Activated CD4-positive, alpha-beta memory T cell treated with anti-CD3 and anti-CD28 coated beads, Interleukin-2, amount 10 ng/mL, durations not matched to agents 7 days and 5 days (primary cell): ENCODE data around the gene PIAS1. TPM values are rescaled to one million over a fixed set of nuclear protein-coding genes. Genes with fewer than 3 reads are reported as not detected.
"Not testable (repeated sequence)": the region's sequence is repeated elsewhere in the genome, so short reads cannot be mapped to it uniquely, and the experiment has no call there.

Experiments
- CTCF ChIA-PET: fragments of 350-600 bp; sonication (Branson Sonifier 250); formaldehyde crosslinking; loops from one replicate; lab custom pipeline; 2021; ENCODE audit warnings: antibody characterized with exemption, inconsistent platforms; lab: Charles Lee
- POLR2A ChIA-PET: fragments of 350-600 bp; sonication (Branson Sonifier 250); formaldehyde crosslinking; loops from one replicate; lab custom pipeline; 2021; ENCODE audit warnings: antibody characterized with exemption; lab: Charles Lee
- DNase-seq: peaks from one replicate; pipeline ENCODE4 v3.0.0-alpha.2; 2020
- H3K27ac Mint-ChIP-seq: one replicate; pipeline ENCODE4 v1.8.0; 2021; ENCODE audit warnings: mild to moderate bottlenecking, mixed read lengths
- H3K27me3 Mint-ChIP-seq: one replicate; pipeline ENCODE4 v1.8.0; 2021; ENCODE audit warnings: mixed read lengths
- H3K36me3 Mint-ChIP-seq: one replicate; pipeline ENCODE4 v1.8.0; 2021; ENCODE audit warnings: low read depth, mixed read lengths
- H3K4me1 Mint-ChIP-seq: one replicate; pipeline ENCODE4 v1.8.0; 2021; ENCODE audit warnings: mixed read lengths
- H3K4me3 Mint-ChIP-seq: one replicate; pipeline ENCODE4 v1.8.0; 2021; ENCODE audit warnings: mild to moderate bottlenecking, mixed read lengths
- H3K9me3 Mint-ChIP-seq: one replicate; pipeline ENCODE4 v1.8.0; 2021; ENCODE audit warnings: mixed read lengths
- total RNA-seq, 2 experiments: library from RNA; stranded (reverse); gene quantifications; one replicate each; pipeline ENCODE4 v1.2.3, GENCODE V29; 2021

PIAS1 gene
- 10 to 100 TPM; 39.1 to 43.4 TPM for total RNA-seq

- peaks cover 8% of the 10 kb centered on the region for H3K27me3 Mint-ChIP-seq
- ChIA-PET CTCF (interaction anchor here (0.8 to 0.9 kb wide), 3 partner anchors 11 to 532 kb away, joined by 3 to 4 read pairs (median 3); no protein-coding TSS in a partner anchor), POLR2A (interaction anchor here (0.7 to 3.6 kb wide), 35 partner anchors 8 to 763 kb away, joined by 3 to 30 read pairs (median 4); partner anchors contain the start of genes CLN6, FEM1B and MAP2K5)
- DNase-seq = peak; percentile 95
- H3K9me3 Mint-ChIP-seq = no peaks in the 10 kb centered on the region
- peaks cover 51% of the 10 kb centered on the region for H3K4me1 Mint-ChIP-seq
- H3K27ac Mint-ChIP-seq = peak within 1 kb of the TSS; percentile 85
- H3K36me3 Mint-ChIP-seq = peaks cover 24% of the 10 kb centered on the region
- H3K4me3 Mint-ChIP-seq = peak within 1 kb of the TSS; percentile 93
These were observed at the start of gene PIAS1 for GRCh38 chr15:68053701-68054627. Gene PIAS1 (plus strand): TSS chr15:68054315. CDS start chr15:68054327, 12 bp downstream.

DNA sequence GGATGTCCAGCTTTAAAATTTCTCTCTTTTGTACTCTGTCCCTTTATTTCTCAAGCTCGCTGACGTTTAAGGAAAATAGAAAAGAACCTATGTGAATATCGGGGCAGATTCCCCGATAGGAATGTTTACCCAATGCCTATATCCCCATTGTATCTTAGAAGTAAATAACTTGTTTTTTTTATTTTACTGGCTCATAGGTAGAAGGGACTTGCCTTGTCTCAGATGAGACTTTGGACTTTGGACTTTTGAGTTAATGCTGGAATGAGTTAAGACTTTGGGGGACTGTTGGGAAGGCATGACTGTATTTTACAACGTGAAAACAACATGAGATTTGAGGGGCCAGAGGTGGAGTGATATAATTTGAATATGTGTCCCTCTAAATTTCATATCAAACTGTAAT, 46.5 kb upstream of the PIAS1 start:
- peaks cover 15% of the 10 kb centered on the region for H3K27me3 Mint-ChIP-seq
- CTCF ChIA-PET, POLR2A ChIA-PET, DNase-seq, H3K36me3 Mint-ChIP-seq, H3K4me3 Mint-ChIP-seq, H3K27ac Mint-ChIP-seq, H3K4me1 Mint-ChIP-seq, H3K9me3 Mint-ChIP-seq: not testable (repeated sequence)

DNA sequence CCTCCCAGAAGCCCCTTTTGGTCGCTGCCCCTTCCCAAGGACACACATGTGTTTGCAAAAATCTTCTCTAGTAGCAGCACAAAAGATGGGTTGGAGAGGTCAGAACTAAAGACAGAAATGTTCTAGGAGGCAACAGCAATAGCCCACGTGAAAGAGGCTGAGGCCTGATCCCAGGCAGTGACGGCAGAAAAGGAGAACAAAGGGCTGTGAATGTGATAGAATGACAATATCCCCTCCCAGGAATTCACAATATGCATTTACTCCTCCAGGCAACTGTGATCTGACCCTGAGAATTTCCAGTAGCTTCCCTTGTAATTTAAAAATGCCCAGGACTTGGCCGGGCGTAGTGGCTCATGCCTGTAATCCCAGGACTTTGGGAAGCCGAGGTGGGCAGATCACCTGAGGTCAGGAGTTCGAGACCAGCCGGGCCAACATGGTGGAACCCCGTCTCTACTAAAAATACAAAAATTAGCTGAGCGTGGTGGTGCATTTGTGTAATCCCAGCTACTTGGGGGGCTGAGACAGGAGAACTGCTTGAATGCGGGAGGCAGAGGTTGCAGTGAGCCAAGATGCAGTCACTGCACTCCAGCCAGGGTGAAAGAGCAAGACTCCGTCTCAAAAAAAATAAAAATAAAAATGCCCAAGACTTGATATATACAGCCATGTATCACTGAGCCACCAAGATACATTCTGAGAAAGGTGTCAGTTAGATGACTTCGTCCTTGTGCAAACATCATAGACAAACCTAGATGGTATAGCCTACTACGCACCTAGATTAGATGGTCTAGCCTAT, 43.6 kb upstream of the PIAS1 start:
- peaks cover 18% of the 10 kb centered on the region for H3K27me3 Mint-ChIP-seq
- no peak overlapping the region for H3K27ac Mint-ChIP-seq
- H3K36me3 Mint-ChIP-seq = no peaks in the 10 kb centered on the region
- no peaks in the 10 kb centered on the region for H3K4me1 Mint-ChIP-seq
- H3K9me3 Mint-ChIP-seq = peaks cover 6% of the 10 kb centered on the region
- no peak overlapping the region for H3K4me3 Mint-ChIP-seq
- ChIA-PET CTCF (no interaction called here), POLR2A (no interaction called here)
- DNase-seq = no peak

- Mint-ChIP-seq H3K36me3 (no peaks in the 10 kb centered on the region), H3K4me1 (no peaks in the 10 kb centered on the region), H3K9me3 (no peaks in the 10 kb centered on the region), H3K27ac (no peak overlapping the region), H3K4me3 (no peak overlapping the region), H3K27me3 (peaks cover 17% of the 10 kb centered on the region)
- DNase-seq = no peak
- ChIA-PET POLR2A (no interaction called here), CTCF (no interaction called here)
These were observed 41.2 kb upstream of the PIAS1 start for GRCh38 chr15:68012911-68013310.

DNA sequence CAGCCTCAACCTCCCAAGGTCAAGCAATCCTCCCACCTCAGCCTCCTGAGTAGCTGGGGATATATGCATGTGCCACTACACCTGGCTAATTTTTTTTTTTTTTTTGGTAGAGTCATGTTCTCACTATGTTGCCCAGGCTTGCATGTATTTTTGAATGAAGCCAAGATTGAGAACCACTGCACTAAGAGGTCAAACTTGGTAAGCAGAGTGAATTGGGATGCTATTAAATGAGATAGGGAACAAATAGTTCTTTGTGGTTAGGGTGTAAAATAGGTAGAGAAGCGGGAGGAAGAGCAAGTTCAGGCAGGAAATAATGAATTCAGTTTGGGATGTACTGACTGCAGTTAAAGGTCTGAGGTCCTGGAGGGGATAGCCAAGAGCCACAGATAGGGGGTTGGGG, 39.9 kb upstream of the PIAS1 start:
- Mint-ChIP-seq H3K9me3 (no peaks in the 10 kb centered on the region), H3K27me3 (peaks cover 11% of the 10 kb centered on the region), H3K4me3 (no peak overlapping the region), H3K4me1 (no peaks in the 10 kb centered on the region), H3K36me3 (no peaks in the 10 kb centered on the region), H3K27ac (no peak overlapping the region)
- ChIA-PET POLR2A (no interaction called here), CTCF (no interaction called here)
- no peak for DNase-seq

DNA sequence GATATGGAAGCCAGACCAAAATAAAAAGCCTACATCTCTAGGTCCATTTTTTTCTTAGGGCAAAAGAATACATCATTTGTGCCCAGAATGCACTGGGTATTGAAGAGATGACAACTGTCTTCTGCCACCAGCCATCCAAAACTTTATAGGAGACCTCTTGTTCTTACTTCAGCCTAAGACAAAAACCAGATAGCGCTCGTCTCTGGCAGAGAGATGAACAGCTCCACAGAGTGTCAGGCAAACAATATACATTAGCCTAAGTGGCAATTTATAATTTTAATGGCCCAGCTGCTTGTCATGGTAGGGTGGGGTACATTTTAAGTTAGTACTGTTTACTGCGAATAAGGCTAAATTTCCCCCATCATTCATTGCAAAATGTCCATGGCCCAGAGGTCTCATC, 38.9 kb upstream of the PIAS1 start:
- CTCF ChIA-PET = no interaction called here
- H3K27ac Mint-ChIP-seq = no peak overlapping the region
- no peak for DNase-seq
- H3K27me3 Mint-ChIP-seq = peaks cover 6% of the 10 kb centered on the region
- POLR2A ChIA-PET = no interaction called here
- H3K4me3 Mint-ChIP-seq = no peak overlapping the region
- no peaks in the 10 kb centered on the region for H3K9me3 Mint-ChIP-seq
- H3K36me3 Mint-ChIP-seq = no peaks in the 10 kb centered on the region
- no peaks in the 10 kb centered on the region for H3K4me1 Mint-ChIP-seq

DNA sequence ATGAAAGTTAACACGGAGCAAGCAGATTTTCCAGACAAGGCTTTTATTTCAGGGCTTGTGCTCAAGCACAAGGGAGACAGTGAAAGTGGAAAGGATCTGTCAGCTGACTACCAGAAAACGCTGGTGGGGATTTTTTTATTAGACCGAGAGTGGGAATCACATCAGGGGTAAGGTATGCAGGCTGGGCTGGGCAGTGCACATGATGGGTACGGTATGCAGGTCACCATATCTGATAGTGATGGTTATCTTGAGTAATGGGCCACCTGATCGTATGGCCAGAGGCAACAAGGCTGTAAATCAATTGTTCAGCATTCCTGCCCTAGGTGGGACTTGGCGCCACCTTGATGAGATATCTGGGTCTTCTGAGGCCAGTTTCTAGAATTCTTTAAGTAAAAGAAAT, 36.9 kb upstream of the PIAS1 start:
- no peak for DNase-seq
- ChIA-PET CTCF (no interaction called here), POLR2A (interaction anchor here (0.6 kb wide), 1 partner anchor 420 kb away, joined by 3 read pairs; no protein-coding TSS in a partner anchor)
- H3K4me1 Mint-ChIP-seq = no peaks in the 10 kb centered on the region
- H3K4me3 Mint-ChIP-seq = no peak overlapping the region
- H3K27ac Mint-ChIP-seq = no peak overlapping the region
- peaks cover 4% of the 10 kb centered on the region for H3K27me3 Mint-ChIP-seq
- no peaks in the 10 kb centered on the region for H3K9me3 Mint-ChIP-seq
- H3K36me3 Mint-ChIP-seq = no peaks in the 10 kb centered on the region

GRCh38 chr15:68018797-68019444, 35.2 kb upstream of the PIAS1 start:
- H3K27me3 Mint-ChIP-seq = peaks cover 2% of the 10 kb centered on the region
- no peak overlapping the region for H3K27ac Mint-ChIP-seq
- H3K36me3 Mint-ChIP-seq = no peaks in the 10 kb centered on the region
- no peaks in the 10 kb centered on the region for H3K9me3 Mint-ChIP-seq
- no peaks in the 10 kb centered on the region for H3K4me1 Mint-ChIP-seq
- POLR2A ChIA-PET = no interaction called here
- CTCF ChIA-PET = no interaction called here
- H3K4me3 Mint-ChIP-seq = no peak overlapping the region
- DNase-seq = no peak

- CTCF ChIA-PET = no interaction called here
- Mint-ChIP-seq H3K9me3 (no peaks in the 10 kb centered on the region), H3K4me3 (no peak overlapping the region), H3K27ac (no peak overlapping the region), H3K4me1 (no peaks in the 10 kb centered on the region), H3K27me3 (peaks cover 2% of the 10 kb centered on the region), H3K36me3 (no peaks in the 10 kb centered on the region)
- no peak for DNase-seq
- POLR2A ChIA-PET = no interaction called here
These were observed 34.1 kb upstream of the PIAS1 start for GRCh38 chr15:68019814-68020525.

DNA sequence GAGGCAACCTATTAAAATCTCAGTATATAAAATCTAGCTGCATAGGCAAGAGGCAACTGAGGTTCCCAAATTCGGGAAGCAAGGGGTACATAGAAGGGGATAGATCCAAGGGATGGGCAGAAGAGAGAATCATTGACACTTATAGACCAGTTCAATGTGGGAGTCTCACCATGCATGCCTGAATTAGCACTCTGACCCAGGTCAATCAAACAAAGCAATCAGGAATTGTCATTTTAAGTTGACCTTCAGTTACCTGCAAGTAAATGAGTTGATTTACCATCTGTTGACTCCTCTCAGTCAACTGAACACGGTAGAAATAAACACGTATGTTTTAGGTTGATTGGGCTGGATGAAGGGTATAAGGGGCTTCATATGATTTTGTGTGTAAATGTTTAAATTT, 33.4 kb upstream of the PIAS1 start:
- ChIA-PET CTCF (no interaction called here), POLR2A (no interaction called here)
- no peak overlapping the region for H3K27ac Mint-ChIP-seq
- no peak for DNase-seq
- no peaks in the 10 kb centered on the region for H3K9me3 Mint-ChIP-seq
- no peak overlapping the region for H3K4me3 Mint-ChIP-seq
- no peaks in the 10 kb centered on the region for H3K4me1 Mint-ChIP-seq
- H3K27me3 Mint-ChIP-seq = peaks cover 2% of the 10 kb centered on the region
- no peaks in the 10 kb centered on the region for H3K36me3 Mint-ChIP-seq

GRCh38 chr15:68022061-68022460, 32.1 kb upstream of the PIAS1 start:
- H3K9me3 Mint-ChIP-seq = no peaks in the 10 kb centered on the region
- no peaks in the 10 kb centered on the region for H3K36me3 Mint-ChIP-seq
- ChIA-PET CTCF (no interaction called here), POLR2A (no interaction called here)
- H3K27me3 Mint-ChIP-seq = peaks cover 2% of the 10 kb centered on the region
- H3K4me3 Mint-ChIP-seq = no peak overlapping the region
- H3K4me1 Mint-ChIP-seq = no peaks in the 10 kb centered on the region
- no peak for DNase-seq
- H3K27ac Mint-ChIP-seq = no peak overlapping the region

DNA sequence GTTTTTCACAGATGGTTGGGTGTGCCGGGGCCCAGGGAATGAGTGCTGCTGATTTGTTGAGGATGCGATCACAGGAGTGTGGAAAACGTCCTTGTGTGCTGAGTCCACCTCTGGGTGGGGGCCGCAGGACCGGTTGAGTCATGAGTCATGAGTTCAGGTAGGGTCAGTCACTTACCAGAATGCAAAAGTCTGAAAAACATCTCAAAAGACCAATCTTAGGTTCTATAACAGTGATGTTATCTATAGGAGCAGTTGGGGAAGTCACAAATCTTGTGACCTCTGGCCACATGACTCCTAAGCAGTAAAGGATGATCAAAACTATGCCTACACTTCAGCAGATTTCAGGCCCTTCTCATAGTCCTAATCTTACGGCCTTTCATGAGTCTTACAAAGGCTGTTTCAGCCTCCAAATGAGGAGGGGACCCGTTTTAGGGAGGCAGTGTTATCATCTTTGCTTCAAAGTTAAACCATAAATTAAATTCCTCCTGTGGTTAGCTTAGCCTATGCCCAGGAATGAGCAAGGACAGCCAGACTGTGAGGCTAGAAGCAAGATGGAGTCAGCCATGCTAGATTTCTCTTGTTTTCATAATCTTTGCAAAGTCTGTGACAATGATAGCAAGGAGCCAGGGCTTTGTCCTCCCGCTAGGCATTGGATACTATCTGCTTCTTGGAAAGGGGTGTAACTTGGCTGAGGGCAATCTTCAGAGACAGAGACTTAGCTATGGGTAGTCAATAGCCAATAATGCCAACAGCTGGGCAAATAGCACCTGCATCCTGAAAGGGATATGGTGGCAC, 30.6 kb upstream of the PIAS1 start:
- Mint-ChIP-seq H3K4me3 (no peak overlapping the region), H3K27me3 (peaks cover 3% of the 10 kb centered on the region), H3K27ac (no peak overlapping the region), H3K4me1 (no peaks in the 10 kb centered on the region), H3K36me3 (no peaks in the 10 kb centered on the region), H3K9me3 (no peaks in the 10 kb centered on the region)
- ChIA-PET CTCF (no interaction called here), POLR2A (no interaction called here)
- no peak for DNase-seq
